ENCODE results near the gene ARHGDIB.

DNA sequence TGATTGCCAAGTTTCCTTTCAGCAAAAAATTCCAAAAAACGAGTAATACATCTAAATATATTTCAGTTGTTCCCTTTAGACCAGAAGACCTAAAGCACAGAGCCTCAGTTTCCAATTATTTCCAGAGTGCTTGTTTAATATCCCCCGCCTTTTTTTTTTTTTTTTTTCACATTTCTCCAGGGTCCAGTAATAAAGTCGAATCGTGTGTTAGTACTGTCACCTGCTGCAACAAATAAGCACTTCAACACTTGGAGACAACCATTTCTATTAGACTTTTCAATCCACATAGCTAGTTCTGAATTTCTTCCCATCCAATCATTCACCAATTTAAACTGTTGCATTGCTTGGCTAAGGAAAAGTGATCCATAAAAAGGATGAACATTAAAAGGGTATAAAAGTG is 25.0 kb upstream of the ARHGDIB start:
- TF ChIP-seq, protein P1, sequence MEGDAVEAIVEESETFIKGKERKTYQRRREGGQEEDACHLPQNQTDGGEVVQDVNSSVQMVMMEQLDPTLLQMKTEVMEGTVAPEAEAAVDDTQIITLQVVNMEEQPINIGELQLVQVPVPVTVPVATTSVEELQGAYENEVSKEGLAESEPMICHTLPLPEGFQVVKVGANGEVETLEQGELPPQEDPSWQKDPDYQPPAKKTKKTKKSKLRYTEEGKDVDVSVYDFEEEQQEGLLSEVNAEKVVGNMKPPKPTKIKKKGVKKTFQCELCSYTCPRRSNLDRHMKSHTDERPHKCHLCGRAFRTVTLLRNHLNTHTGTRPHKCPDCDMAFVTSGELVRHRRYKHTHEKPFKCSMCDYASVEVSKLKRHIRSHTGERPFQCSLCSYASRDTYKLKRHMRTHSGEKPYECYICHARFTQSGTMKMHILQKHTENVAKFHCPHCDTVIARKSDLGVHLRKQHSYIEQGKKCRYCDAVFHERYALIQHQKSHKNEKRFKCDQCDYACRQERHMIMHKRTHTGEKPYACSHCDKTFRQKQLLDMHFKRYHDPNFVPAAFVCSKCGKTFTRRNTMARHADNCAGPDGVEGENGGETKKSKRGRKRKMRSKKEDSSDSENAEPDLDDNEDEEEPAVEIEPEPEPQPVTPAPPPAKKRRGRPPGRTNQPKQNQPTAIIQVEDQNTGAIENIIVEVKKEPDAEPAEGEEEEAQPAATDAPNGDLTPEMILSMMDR (conservative IDR thresholded peaks at IDR 0.05; ENCODE audit: low read depth, low read length), result no peak
- no peak for TF ChIP-seq SMC3 (IDR thresholded peaks at IDR 0.05; ENCODE audit: low read depth, low read length)
